ENCODE data around the gene INVS. TPM values are rescaled to one million over a fixed set of nuclear protein-coding genes. Genes with fewer than 3 reads are reported as not detected.
"Not testable (repeated sequence)": the region's sequence is repeated elsewhere in the genome, so short reads cannot be mapped to it uniquely, and the experiment has no call there.

The INVS gene
- total RNA-seq, 4 donors from 2014 or later: 8.2 to 59.2 (median 26.0) TPM

DNA sequence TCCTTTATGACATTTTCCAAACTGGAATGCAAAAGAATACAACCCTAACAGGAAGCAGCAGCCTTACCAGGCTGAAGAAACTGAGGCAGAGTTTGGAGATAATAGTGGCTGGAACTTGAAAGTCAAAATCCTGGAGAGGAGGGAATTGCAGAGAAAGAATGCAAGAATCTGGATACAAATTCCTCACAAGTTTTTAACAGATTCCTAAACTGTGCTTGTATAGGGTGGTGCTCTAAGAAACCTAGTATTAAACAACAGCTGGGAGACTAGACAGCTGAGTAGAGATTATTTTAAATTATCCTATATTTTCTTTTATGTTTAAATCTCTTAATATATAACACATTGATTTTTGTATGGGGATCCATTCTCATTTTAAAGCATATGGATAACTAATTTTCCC, 30.7 kb downstream of the INVS start:
- Histone ChIP-seq H3K4me3 (no peak overlapping the region), H3K4me1 (peaks cover 0 to 4% of the 10 kb centered on the region in 2 donors), H3K36me3 (no peaks in the 10 kb centered on the region), H3K27me3 (no peaks in the 10 kb centered on the region), H3K9me3 (no peaks in the 10 kb centered on the region), H3K27ac (no peak overlapping the region)
- no peak for DNase-seq
- TF ChIP-seq CTCF (IDR thresholded peaks at IDR 0.05) (no peak), POLR2A (IDR thresholded peaks at IDR 0.05) (no peak)
- intact Hi-C loops (cut with DNase I; ENCODE audit: low total_unique reads): no loop called here

DNA sequence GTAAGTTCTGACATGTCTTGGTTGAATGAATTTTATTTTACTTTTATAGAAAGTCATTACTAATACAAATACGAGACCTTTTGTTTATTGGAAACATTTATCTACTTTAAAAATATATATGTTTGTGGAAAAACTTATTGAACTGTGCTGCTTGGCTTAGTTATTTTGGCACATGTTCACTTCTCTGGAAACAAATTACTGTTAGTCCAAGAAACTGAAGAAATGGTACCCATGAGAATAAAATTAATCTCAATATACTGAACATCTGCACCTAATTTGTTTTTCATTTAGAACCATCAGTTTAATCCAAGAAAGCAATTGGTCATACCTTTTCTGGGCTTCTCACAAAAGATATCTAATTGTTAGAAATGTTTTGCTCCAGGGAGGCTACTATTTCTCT, 32.2 kb downstream of the INVS start:
- intact Hi-C loops (cut with DNase I; ENCODE audit: low total_unique reads): no loop called here
- Histone ChIP-seq H3K9me3 (no peaks in the 10 kb centered on the region), H3K27ac (no peak overlapping the region), H3K36me3 (no peaks in the 10 kb centered on the region), H3K27me3 (no peaks in the 10 kb centered on the region), H3K4me3 (no peak overlapping the region), H3K4me1 (peaks cover 0 to 4% of the 10 kb centered on the region in 2 donors)
- no peak for DNase-seq
- TF ChIP-seq CTCF (IDR thresholded peaks at IDR 0.05): no peak
- TF ChIP-seq POLR2A (IDR thresholded peaks at IDR 0.05): no peak

DNA sequence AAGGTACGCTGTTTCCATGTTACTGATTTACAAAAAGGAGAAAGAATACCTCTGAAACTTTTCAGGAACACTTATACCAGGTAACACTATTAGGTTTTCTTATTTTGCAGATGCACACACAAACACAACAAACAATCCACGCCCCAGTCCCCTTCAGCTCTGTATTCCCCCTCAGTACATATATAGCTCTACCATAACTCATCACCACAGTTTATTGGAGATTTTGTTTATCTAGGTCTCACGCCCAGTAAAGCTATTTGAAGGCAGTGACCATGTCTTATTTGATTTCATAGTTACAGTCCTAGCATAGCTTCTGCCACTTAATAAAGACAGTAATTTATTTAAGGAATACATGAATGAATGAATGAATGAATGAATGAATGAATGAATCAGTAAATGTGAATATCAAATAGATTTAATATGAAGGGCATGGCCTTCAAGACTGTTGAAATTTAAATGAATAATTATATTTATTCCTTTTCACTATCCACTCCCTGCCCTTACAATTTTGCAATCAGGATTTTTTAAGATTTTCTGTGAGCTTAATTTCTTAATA, 32.9 kb downstream of the INVS start:
- TF ChIP-seq POLR2A (IDR thresholded peaks at IDR 0.05) (no peak), CTCF (IDR thresholded peaks at IDR 0.05) (no peak)
- intact Hi-C loops (cut with DNase I; ENCODE audit: low total_unique reads): no loop called here
- Histone ChIP-seq H3K4me1 (peaks cover 0 to 4% of the 10 kb centered on the region in 2 donors), H3K27ac (no peak overlapping the region), H3K9me3 (no peaks in the 10 kb centered on the region), H3K36me3 (no peaks in the 10 kb centered on the region), H3K27me3 (no peaks in the 10 kb centered on the region), H3K4me3 (no peak overlapping the region)
- no peak for DNase-seq

- Histone ChIP-seq H3K36me3 (no peaks in the 10 kb centered on the region), H3K27ac (no peak overlapping the region), H3K4me3 (no peak overlapping the region), H3K27me3 (no peaks in the 10 kb centered on the region), H3K4me1 (no peaks in the 10 kb centered on the region), H3K9me3 (no peaks in the 10 kb centered on the region)
- no peak for DNase-seq
- TF ChIP-seq POLR2A (IDR thresholded peaks at IDR 0.05): no peak
- no peak for TF ChIP-seq CTCF (IDR thresholded peaks at IDR 0.05)
- intact Hi-C loops (cut with DNase I; ENCODE audit: low total_unique reads): no loop called here
Observed at GRCh38 chr9:100134731-100135130, 35.7 kb downstream of the INVS start.

- H3K27me3 ChIP-seq; H3K36me3 ChIP-seq; H3K9me3 ChIP-seq; H3K4me3 ChIP-seq; DNase-seq; H3K27ac ChIP-seq; intact Hi-C loops (cut with DNase I; ENCODE audit: low total_unique reads); H3K4me1 ChIP-seq: not testable (repeated sequence)
Observed at GRCh38 chr9:100136799-100137198, 37.8 kb downstream of the INVS start.

DNA sequence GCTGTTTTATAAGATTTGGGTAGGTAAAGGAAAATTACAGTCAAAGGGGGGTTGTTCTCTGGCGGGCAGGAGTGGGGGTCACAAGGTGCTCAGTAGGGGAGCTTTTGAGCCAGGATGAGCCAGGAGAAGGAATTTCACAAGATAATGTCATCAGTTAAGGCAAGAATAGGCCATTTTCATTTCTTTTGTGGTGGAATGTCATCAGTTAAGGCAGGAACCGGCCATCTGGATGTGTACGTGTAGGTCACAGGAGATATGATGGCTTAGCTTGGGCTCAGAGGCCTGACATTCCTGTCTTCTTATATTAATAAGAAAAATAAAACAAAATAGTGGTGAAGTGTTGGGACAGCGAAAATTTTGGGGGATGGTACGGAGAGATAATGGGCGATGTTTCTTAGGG, 41.3 kb downstream of the INVS start:
- H3K27me3 ChIP-seq; intact Hi-C loops (cut with DNase I; ENCODE audit: low total_unique reads); DNase-seq; H3K4me3 ChIP-seq; H3K4me1 ChIP-seq; H3K36me3 ChIP-seq; H3K9me3 ChIP-seq; H3K27ac ChIP-seq: not testable (repeated sequence)

- H3K36me3 ChIP-seq; H3K9me3 ChIP-seq; H3K27ac ChIP-seq; H3K4me3 ChIP-seq; H3K4me1 ChIP-seq; intact Hi-C loops (cut with DNase I; ENCODE audit: low total_unique reads); H3K27me3 ChIP-seq; DNase-seq: not testable (repeated sequence)
Observed at GRCh38 chr9:100141862-100142261, 42.8 kb downstream of the INVS start.

- H3K9me3 ChIP-seq; H3K36me3 ChIP-seq; H3K4me1 ChIP-seq; H3K27ac ChIP-seq; H3K4me3 ChIP-seq; DNase-seq; intact Hi-C loops (cut with DNase I; ENCODE audit: low total_unique reads); H3K27me3 ChIP-seq: not testable (repeated sequence)
Observed at GRCh38 chr9:100145167-100145934, 46.3 kb downstream of the INVS start.

DNA sequence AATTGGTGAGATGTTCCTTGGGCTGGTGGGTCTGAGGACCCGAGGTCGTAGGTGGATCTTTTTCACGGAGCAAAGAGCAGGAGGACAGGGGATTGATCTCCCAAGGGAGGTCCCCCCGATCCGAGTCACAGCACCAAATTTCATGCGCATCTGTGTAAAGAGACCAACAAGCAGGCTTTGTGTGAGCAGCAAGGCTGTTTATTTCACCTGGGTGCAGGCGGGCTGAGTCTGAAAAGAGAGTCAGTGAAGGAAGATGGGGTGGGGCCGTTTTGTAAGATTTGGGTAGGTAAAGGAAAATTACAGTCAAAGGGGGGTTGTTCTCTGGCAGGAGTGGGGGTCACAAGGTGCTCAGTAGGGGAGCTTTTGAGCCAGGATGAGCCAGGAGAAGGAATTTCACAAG, 46.9 kb downstream of the INVS start:
- H3K27ac ChIP-seq; intact Hi-C loops (cut with DNase I; ENCODE audit: low total_unique reads); H3K4me3 ChIP-seq; H3K9me3 ChIP-seq; DNase-seq; H3K36me3 ChIP-seq; H3K4me1 ChIP-seq; H3K27me3 ChIP-seq: not testable (repeated sequence)

All from uterus (tissue), 4 donors.